ENCODE results near the gene EFHD2.
A peak's percentile ranks its signal among the peaks of the same experiment; 100 is the strongest.

The EFHD2 gene

GRCh38 chr1:15393475-15394257 lies 16.0 kb upstream of the EFHD2 start:
- H3K79me1 ChIP-seq (ENCODE audit: low read depth, low read length) = no peaks in the 10 kb centered on the region
- no peak overlapping the region for H2BK15ac ChIP-seq (ENCODE audit: low read length)
- H2BK12ac ChIP-seq (ENCODE audit: low read length) = no peak overlapping the region
- H2AK5ac ChIP-seq (ENCODE audit: low read depth, low read length) = no peak overlapping the region
- H4K8ac ChIP-seq (ENCODE audit: low read depth, low read length) = no peak overlapping the region
- H2BK5ac ChIP-seq (ENCODE audit: low read length) = no peak overlapping the region
- no peak overlapping the region for H4K91ac ChIP-seq (ENCODE audit: low read depth, low read length, poor library complexity)
- H3K4me2 ChIP-seq (ENCODE audit: insufficient read depth, low read length, poor library complexity, severe bottlenecking) = no peak overlapping the region
- H2AFZ ChIP-seq (ENCODE audit: low read length) = peak overlapping the region; percentile 36
- H3K23ac ChIP-seq (ENCODE audit: low read depth, low read length, poor library complexity) = no peak overlapping the region
- no peak overlapping the region for H3K4me3 ChIP-seq (ENCODE audit: low read length in 2 of 2)
- H3K36me3 ChIP-seq (replicated peaks in 1 of 2; ENCODE audit: control insufficient read depth in 2 of 2, insufficient read depth in 2 of 2, low read length in 2 of 2) = no peaks in the 10 kb centered on the region
- peaks cover 3 to 5% of the 10 kb centered on the region in 2 donors for H3K4me1 ChIP-seq (ENCODE audit: control insufficient read depth in 2 of 2, insufficient read depth in 1 of 2, low read depth in 1 of 2, low read length in 2 of 2)
- no peak overlapping the region for H2BK120ac ChIP-seq (ENCODE audit: low read depth, low read length)
- no peaks in the 10 kb centered on the region for H3K9me3 ChIP-seq (replicated peaks in 1 of 2; ENCODE audit: control insufficient read depth in 2 of 2, insufficient read depth in 1 of 2, low read depth in 1 of 2, low read length in 2 of 2)
- peaks cover 0 to 31% (median 0%) of the 10 kb centered on the region in 3 experiments for H3K27me3 ChIP-seq (ENCODE audit: control insufficient read depth in 3 of 3, insufficient read depth in 3 of 3, low read depth in 1 of 3, low read length in 3 of 3)
- no peak for DNase-seq (ENCODE audit: low spot score)
- no CpG with 5 or more reads among the region's 9 CpGs for WGBS, 2 donors (ENCODE audit: extremely low coverage in 2 of 2, insufficient read length in 2 of 2, insufficient replicate concordance in 1 of 2)
- no peak overlapping the region for H3K4ac ChIP-seq (ENCODE audit: low read length)
- no peak overlapping the region for H3K14ac ChIP-seq (ENCODE audit: low read length)
- no peak overlapping the region for H3K9ac ChIP-seq (ENCODE audit: low read depth, low read length, poor library complexity)
- no peak overlapping the region for H3K27ac ChIP-seq (replicated peaks; ENCODE audit: low read length)
- H3K18ac ChIP-seq (ENCODE audit: low read length) = no peak overlapping the region

- Histone ChIP-seq H4K91ac (ENCODE audit: low read depth, low read length, poor library complexity) (no peak overlapping the region), H2BK15ac (ENCODE audit: low read length) (no peak overlapping the region), H4K8ac (ENCODE audit: low read depth, low read length) (no peak overlapping the region), H2BK5ac (ENCODE audit: low read length) (no peak overlapping the region), H3K4ac (ENCODE audit: low read length) (no peak overlapping the region), H3K79me1 (ENCODE audit: low read depth, low read length) (no peaks in the 10 kb centered on the region), H3K4me3 (ENCODE audit: low read length in 2 of 2) (no peak overlapping the region), H3K9ac (ENCODE audit: low read depth, low read length, poor library complexity) (no peak overlapping the region), H3K27me3 (ENCODE audit: control insufficient read depth in 3 of 3, insufficient read depth in 3 of 3, low read depth in 1 of 3, low read length in 3 of 3) (peaks cover 0 to 30% (median 0%) of the 10 kb centered on the region in 3 experiments), H3K4me1 (ENCODE audit: control insufficient read depth in 2 of 2, insufficient read depth in 1 of 2, low read depth in 1 of 2, low read length in 2 of 2) (peaks cover 0 to 3% of the 10 kb centered on the region in 2 donors), H3K4me2 (ENCODE audit: insufficient read depth, low read length, poor library complexity, severe bottlenecking) (no peak overlapping the region), H3K23ac (ENCODE audit: low read depth, low read length, poor library complexity) (no peak overlapping the region), H3K36me3 (replicated peaks in 1 of 2; ENCODE audit: control insufficient read depth in 2 of 2, insufficient read depth in 2 of 2, low read length in 2 of 2) (no peaks in the 10 kb centered on the region), H2BK12ac (ENCODE audit: low read length) (no peak overlapping the region), H3K27ac (replicated peaks; ENCODE audit: low read length) (no peak overlapping the region), H3K14ac (ENCODE audit: low read length) (no peak overlapping the region), H2AFZ (ENCODE audit: low read length) (peak overlapping the region; percentile 36), H3K18ac (ENCODE audit: low read length) (no peak overlapping the region), H2AK5ac (ENCODE audit: low read depth, low read length) (no peak overlapping the region), H2BK120ac (ENCODE audit: low read depth, low read length) (no peak overlapping the region), H3K9me3 (replicated peaks in 1 of 2; ENCODE audit: control insufficient read depth in 2 of 2, insufficient read depth in 1 of 2, low read depth in 1 of 2, low read length in 2 of 2) (no peaks in the 10 kb centered on the region)
- WGBS, 2 donors (ENCODE audit: extremely low coverage in 2 of 2, insufficient read length in 2 of 2, insufficient replicate concordance in 1 of 2) = no CpG with 5 or more reads among the region's 3 CpGs
- no peak for DNase-seq (ENCODE audit: low spot score)
These were observed 15.4 kb upstream of the EFHD2 start for GRCh38 chr1:15394258-15394690.

GRCh38 chr1:15397236-15397635 lies 12.5 kb upstream of the EFHD2 start:
- WGBS, 2 donors (ENCODE audit: extremely low coverage in 2 of 2, insufficient read length in 2 of 2, insufficient replicate concordance in 1 of 2) = no CpG with 5 or more reads among the region's 2 CpGs
- no peak overlapping the region for H4K91ac ChIP-seq (ENCODE audit: low read depth, low read length, poor library complexity)

GRCh38 chr1:15399710-15400109 lies 10.0 kb upstream of the EFHD2 start:
- Histone ChIP-seq H4K8ac (ENCODE audit: low read depth, low read length) (no peak overlapping the region), H2AFZ (ENCODE audit: low read length) (no peak overlapping the region), H2BK12ac (ENCODE audit: low read length) (no peak overlapping the region), H3K36me3 (replicated peaks in 1 of 2; ENCODE audit: control insufficient read depth in 2 of 2, insufficient read depth in 2 of 2, low read length in 2 of 2) (no peaks in the 10 kb centered on the region), H3K27ac (replicated peaks; ENCODE audit: low read length) (no peak overlapping the region), H2BK15ac (ENCODE audit: low read length) (no peak overlapping the region), H3K9ac (ENCODE audit: low read depth, low read length, poor library complexity) (no peak overlapping the region), H4K91ac (ENCODE audit: low read depth, low read length, poor library complexity) (no peak overlapping the region), H3K4me2 (ENCODE audit: insufficient read depth, low read length, poor library complexity, severe bottlenecking) (no peak overlapping the region), H3K79me1 (ENCODE audit: low read depth, low read length) (no peaks in the 10 kb centered on the region), H3K4me3 (ENCODE audit: low read length in 2 of 2) (no peak overlapping the region), H3K14ac (ENCODE audit: low read length) (no peak overlapping the region), H3K27me3 (ENCODE audit: control insufficient read depth in 3 of 3, insufficient read depth in 3 of 3, low read depth in 1 of 3, low read length in 3 of 3) (peaks cover 0 to 8% (median 0%) of the 10 kb centered on the region in 3 experiments), H3K9me3 (replicated peaks in 1 of 2; ENCODE audit: control insufficient read depth in 2 of 2, insufficient read depth in 1 of 2, low read depth in 1 of 2, low read length in 2 of 2) (peaks cover 3 to 8% of the 10 kb centered on the region in 2 donors), H2AK5ac (ENCODE audit: low read depth, low read length) (no peak overlapping the region), H3K18ac (ENCODE audit: low read length) (no peak overlapping the region), H3K4ac (ENCODE audit: low read length) (no peak overlapping the region), H3K23ac (ENCODE audit: low read depth, low read length, poor library complexity) (no peak overlapping the region), H2BK120ac (ENCODE audit: low read depth, low read length) (no peak overlapping the region), H3K4me1 (ENCODE audit: control insufficient read depth in 2 of 2, insufficient read depth in 1 of 2, low read depth in 1 of 2, low read length in 2 of 2) (no peaks in the 10 kb centered on the region), H2BK5ac (ENCODE audit: low read length) (no peak overlapping the region)
- WGBS, 2 donors (ENCODE audit: extremely low coverage in 2 of 2, insufficient read length in 2 of 2, insufficient replicate concordance in 1 of 2) = no CpG with 5 or more reads among the region's 2 CpGs
- no peak for DNase-seq (ENCODE audit: low spot score)

More at GRCh38 chr1:15397236-15397635, 12.5 kb upstream of the EFHD2 start:
- Histone ChIP-seq H4K8ac (ENCODE audit: low read depth, low read length) (no peak overlapping the region), H2BK5ac (ENCODE audit: low read length) (no peak overlapping the region), H3K23ac (ENCODE audit: low read depth, low read length, poor library complexity) (no peak overlapping the region), H3K4me1 (ENCODE audit: control insufficient read depth in 2 of 2, insufficient read depth in 1 of 2, low read depth in 1 of 2, low read length in 2 of 2) (peaks cover 0 to 3% of the 10 kb centered on the region in 2 donors), H3K4me2 (ENCODE audit: insufficient read depth, low read length, poor library complexity, severe bottlenecking) (no peak overlapping the region), H3K14ac (ENCODE audit: low read length) (no peak overlapping the region), H3K9ac (ENCODE audit: low read depth, low read length, poor library complexity) (no peak overlapping the region), H3K27ac (replicated peaks; ENCODE audit: low read length) (no peak overlapping the region), H3K27me3 (ENCODE audit: control insufficient read depth in 3 of 3, insufficient read depth in 3 of 3, low read depth in 1 of 3, low read length in 3 of 3) (peaks cover 0 to 15% (median 0%) of the 10 kb centered on the region in 3 experiments), H2BK15ac (ENCODE audit: low read length) (no peak overlapping the region), H3K79me1 (ENCODE audit: low read depth, low read length) (no peaks in the 10 kb centered on the region), H2AK5ac (ENCODE audit: low read depth, low read length) (no peak overlapping the region), H2BK12ac (ENCODE audit: low read length) (no peak overlapping the region), H2BK120ac (ENCODE audit: low read depth, low read length) (no peak overlapping the region), H2AFZ (ENCODE audit: low read length) (no peak overlapping the region), H3K36me3 (replicated peaks in 1 of 2; ENCODE audit: control insufficient read depth in 2 of 2, insufficient read depth in 2 of 2, low read length in 2 of 2) (no peaks in the 10 kb centered on the region), H3K4me3 (ENCODE audit: low read length in 2 of 2) (no peak overlapping the region), H3K18ac (ENCODE audit: low read length) (no peak overlapping the region), H3K9me3 (replicated peaks in 1 of 2; ENCODE audit: control insufficient read depth in 2 of 2, insufficient read depth in 1 of 2, low read depth in 1 of 2, low read length in 2 of 2) (peaks cover 3 to 8% of the 10 kb centered on the region in 2 donors), H3K4ac (ENCODE audit: low read length) (no peak overlapping the region)
- no peak for DNase-seq (ENCODE audit: low spot score)

All from neuronal stem cell (in vitro differentiated cells).